CD4-positive, alpha-beta T cell treated with Interleukin-6 for 4 hours (primary cell): ENCODE results near the gene EXOSC9.

Experiments
- DNase-seq: peaks from one replicate; pipeline ENCODE4 v3.0.0-alpha.2; 2020; ENCODE audit warnings: mixed read lengths

Gene EXOSC9

DNA sequence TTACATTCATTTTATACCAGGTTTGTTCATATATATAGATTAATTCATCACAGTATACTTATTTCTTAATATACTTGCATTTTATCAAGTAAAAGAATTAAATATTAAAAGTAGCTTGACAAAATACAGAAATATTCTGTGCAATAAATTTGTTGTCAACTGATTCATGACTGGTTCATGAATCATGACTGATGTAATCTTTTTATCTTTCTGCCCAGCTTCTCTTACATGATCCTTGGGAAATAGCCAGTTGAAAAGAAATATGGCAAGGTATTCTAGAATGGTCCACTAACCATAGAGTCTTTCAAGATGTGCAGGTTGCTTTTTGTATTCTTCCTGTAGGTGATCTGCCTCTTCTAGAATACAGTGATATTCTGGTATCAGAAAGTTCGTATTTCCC is 26.7 kb downstream of the EXOSC9 start:
- DNase-seq: no peak

GRCh38 chr4:121829511-121829910 is 28.4 kb downstream of the EXOSC9 start:
- DNase-seq: no peak

DNA sequence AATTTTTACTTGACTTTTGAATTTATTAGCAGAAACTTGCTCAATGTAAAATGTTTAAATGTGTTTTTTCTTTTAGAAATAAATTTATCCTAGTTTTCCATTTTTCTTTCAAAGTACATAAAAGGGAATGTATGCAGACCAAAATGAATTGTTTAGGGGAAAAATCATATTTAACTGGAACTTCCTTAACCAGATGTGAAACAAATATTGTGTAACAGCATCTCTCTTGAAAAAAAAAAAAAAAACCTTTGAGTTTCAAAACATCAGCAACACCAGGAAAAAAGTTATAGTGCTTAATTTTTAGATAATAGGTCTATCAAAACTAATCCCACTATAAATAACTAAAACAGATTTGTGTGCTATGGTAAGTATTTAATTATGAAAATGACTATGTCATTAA is 37.0 kb downstream of the EXOSC9 start:
- no peak for DNase-seq

DNA sequence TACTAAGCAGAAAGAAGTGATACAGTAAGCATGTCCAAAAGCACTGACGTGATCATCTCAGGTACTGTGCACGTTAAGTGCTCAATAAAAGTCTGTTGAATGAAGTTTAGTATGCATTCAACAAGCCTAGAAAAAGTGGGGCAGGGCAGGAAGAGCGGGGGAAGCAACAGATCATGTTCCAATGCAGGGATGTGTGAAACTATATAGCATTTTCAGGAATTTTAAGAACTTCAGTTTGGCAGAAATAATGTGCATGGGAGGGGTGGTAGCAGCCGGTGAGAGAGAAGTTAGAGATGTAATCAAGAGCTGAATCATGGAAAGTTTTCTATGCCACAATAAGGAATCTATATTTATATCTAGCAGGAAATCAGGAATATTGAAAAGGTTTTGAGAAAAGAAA is 41.7 kb downstream of the EXOSC9 start:
- no peak for DNase-seq

DNA sequence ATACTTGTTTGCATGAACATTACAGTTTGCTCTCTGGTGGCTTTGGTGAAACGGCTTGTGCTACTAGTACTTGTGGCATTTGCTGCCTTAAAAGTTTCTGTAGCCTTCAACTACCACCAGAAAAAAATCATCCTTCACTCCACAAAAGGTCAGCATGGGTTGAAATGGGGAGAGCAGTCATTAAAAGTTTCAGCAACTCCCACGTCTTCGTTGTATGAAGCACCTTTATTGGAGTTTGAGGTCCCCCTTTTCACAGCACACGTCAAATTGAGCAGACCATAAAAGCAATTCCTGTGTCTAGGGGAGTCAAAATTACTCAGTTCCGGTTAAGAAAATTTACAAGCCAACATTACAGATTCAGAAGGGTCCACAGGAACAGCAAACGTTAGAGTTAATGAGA is 45.5 kb downstream of the EXOSC9 start:
- no peak for DNase-seq

DNA sequence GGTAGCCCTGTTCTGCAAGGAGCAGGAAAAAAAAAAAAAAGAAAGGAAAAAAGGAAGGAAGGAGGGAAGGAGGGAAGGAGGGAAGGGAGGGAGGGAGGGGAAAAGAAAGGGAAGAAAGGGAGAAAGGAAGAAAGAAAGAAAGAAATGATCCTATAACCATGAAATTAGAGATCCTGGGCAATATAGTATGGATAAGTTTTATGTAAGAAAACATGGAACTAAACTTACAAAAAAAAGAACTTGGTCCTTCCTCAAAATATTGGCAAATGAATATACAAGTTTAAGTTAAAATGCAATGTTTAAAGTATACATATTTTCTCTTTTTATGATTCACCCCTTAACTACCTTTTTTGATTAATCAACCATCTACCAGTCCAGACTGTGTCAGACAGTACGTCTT is 50.2 kb downstream of the EXOSC9 start:
- DNase-seq: no peak

DNA sequence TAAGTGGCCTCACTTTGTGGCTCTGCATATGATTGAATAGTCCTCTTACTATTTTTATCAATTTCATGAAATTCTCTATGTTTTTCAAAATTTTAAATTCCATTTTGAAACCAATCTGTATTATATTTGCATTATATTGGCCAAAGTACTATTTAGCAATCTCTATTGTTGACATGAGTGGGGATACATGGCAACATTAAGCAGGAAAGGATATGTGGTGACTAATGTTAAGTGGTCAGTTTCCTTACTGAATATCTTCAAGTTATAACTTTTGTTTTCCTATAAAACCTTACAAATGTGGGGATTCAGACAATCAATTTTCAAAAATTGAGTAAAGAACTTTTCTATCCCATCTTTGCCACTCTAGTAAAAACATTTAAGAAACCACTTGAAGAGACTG is 59.0 kb downstream of the EXOSC9 start:
- DNase-seq: no peak

- DNase-seq: no peak
Observed at GRCh38 chr4:121861426-121861825, 60.3 kb downstream of the EXOSC9 start.

DNA sequence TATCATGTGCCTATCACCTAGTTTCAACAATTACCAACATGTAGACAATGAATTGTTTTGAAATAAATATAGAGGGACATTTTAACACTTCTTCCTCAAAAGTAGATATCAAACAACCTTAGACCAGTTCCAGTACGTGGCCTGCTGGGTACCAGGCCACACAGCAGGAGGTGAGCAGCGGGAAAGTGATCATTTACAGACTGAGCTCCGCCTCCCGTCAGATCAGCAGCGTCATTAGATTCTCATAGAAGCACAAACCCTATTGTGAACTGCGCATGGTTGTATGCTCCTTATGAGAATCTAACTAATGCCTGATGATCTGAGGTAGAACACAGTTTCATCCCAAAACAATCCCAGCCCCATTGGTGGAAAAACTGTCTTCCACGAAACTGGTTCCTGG is 62.7 kb downstream of the EXOSC9 start:
- DNase-seq: no peak
